Ovary (tissue), 3 donors: ENCODE measurements around the gene EIF2D.

Source experiments
- POLR2A ChIP-seq: fragments of 450-650 bp; IDR thresholded peaks from one replicate; pipeline ENCODE4 v1.6.1; 2017; ENCODE audit warnings: antibody characterized with exemption, mild to moderate bottlenecking, moderate library complexity
- TF ChIP-seq, protein P1 (sequence below), 3 donors: fragments of 450-650 bp in 2 of 3; fragments of 200-600 bp in 1 of 3; IDR thresholded peaks; one replicate each; pipeline versions ENCODE4 v1.5.1 to v1.8.0; 2016 to 2022; ENCODE audit warnings: antibody characterized with exemption in 3 of 3, mild to moderate bottlenecking in 1 of 3
- donor health status: DM: no; HTN: no; CAD: no.

DNA sequence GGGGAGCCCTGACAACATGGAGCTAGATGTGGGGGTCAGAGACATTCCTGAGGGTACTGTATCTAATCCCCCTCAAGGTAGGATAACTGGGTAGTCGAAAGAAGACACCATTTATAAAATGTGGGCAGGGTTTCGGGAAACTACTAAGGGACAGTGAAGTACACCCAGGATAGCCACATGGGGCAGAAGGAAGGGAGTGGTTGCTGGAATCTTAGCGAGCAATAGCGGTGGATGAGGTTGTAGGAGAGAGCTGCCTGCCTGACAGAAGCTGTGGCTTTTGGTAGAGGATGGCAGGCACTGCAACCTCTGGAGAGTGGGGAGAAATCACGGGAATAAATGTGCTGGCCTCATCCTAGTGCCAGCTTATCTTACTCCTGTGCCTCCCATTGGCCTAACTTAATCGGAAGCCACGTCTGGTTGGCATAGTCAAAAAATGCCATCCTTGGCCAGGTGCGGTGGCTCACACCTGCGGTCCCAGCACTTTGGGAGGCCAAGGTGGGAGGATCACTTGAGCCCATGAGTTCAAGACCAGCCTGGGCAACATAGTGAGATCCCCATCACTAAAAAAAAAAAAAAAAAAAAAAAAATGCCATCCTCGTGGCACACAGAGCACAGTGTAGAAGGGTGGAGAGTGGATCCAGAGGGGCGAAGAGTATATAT is 49.0 kb upstream of the EIF2D start:
- TF ChIP-seq POLR2A = no peak
- TF ChIP-seq, protein P1, sequence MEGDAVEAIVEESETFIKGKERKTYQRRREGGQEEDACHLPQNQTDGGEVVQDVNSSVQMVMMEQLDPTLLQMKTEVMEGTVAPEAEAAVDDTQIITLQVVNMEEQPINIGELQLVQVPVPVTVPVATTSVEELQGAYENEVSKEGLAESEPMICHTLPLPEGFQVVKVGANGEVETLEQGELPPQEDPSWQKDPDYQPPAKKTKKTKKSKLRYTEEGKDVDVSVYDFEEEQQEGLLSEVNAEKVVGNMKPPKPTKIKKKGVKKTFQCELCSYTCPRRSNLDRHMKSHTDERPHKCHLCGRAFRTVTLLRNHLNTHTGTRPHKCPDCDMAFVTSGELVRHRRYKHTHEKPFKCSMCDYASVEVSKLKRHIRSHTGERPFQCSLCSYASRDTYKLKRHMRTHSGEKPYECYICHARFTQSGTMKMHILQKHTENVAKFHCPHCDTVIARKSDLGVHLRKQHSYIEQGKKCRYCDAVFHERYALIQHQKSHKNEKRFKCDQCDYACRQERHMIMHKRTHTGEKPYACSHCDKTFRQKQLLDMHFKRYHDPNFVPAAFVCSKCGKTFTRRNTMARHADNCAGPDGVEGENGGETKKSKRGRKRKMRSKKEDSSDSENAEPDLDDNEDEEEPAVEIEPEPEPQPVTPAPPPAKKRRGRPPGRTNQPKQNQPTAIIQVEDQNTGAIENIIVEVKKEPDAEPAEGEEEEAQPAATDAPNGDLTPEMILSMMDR (IDR thresholded peaks at IDR 0.05) = no peak
